Chondrocyte (in vitro differentiated cells): Measurements from ENCODE around the gene ZNF501. TPM values are rescaled to one million over a fixed set of nuclear protein-coding genes. Genes with fewer than 3 reads are reported as not detected.

Experiments used
- DNase-seq: peaks from one replicate; pipeline ENCODE4 v3.0.0; 2021; ENCODE audit warnings: mixed read lengths, low spot score
- H3K27ac Mint-ChIP-seq: one replicate; pipeline ENCODE4 v1.8.0; 2021; ENCODE audit warnings: mild to moderate bottlenecking, moderate library complexity, mixed read lengths; ENCODE audit not compliant: unreplicated experiment
- H3K27me3 Mint-ChIP-seq: 2 replicates; pipeline ENCODE4 v1.8.0; 2021; ENCODE audit warnings: low read depth, mixed read lengths
- H3K36me3 Mint-ChIP-seq: 2 replicates; pipeline ENCODE4 v1.8.0; 2021; ENCODE audit warnings: low read depth, mixed read lengths
- H3K4me1 Mint-ChIP-seq: 2 replicates; pipeline ENCODE4 v1.8.0; 2021; ENCODE audit warnings: low read depth, mild to moderate bottlenecking, mixed read lengths
- H3K4me3 Mint-ChIP-seq: one replicate; pipeline ENCODE4 v1.8.0; 2021; ENCODE audit warnings: mild to moderate bottlenecking, moderate library complexity, mixed read lengths; ENCODE audit not compliant: unreplicated experiment
- H3K9me3 Mint-ChIP-seq: 2 replicates; pipeline ENCODE4 v1.8.0; 2021; ENCODE audit warnings: low read depth, mixed read lengths
- total RNA-seq: library from RNA; stranded (reverse); gene quantifications from 3 replicates; pipeline ENCODE4 v1.2.1, GENCODE V29; 2021
- TF ChIP-seq, protein P1 (sequence below): fragments of 200-600 bp; sonication (generic); IDR thresholded peaks from 2 replicates; pipeline ENCODE4 v1.5.0; 2021; ENCODE audit warnings: antibody characterized with exemption, mild to moderate bottlenecking, moderate library complexity

The ZNF501 gene
- total RNA-seq, 1 donor from 2014 or later, result 1.8 TPM

DNA sequence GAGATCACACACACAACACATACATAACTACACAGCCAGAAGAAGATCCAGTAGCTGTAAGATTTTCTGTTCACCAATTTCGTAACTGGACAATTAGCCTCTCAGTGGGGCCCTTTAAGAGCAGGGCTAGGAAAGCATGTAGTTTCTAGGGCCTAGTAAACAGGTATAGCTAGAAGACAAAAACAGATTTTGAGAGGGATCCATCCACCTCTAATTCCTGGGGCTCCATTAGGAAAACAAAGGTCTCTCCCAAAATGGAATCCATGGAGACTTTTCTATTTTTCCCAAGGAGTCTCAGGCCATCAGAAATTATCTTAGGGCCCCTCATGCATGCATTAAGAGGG, 42.6 kb downstream of the ZNF501 start:
- Mint-ChIP-seq H3K27me3 (no peaks in the 10 kb centered on the region), H3K4me1 (no peaks in the 10 kb centered on the region), H3K9me3 (peaks cover 15% of the 10 kb centered on the region), H3K36me3 (peaks cover 9% of the 10 kb centered on the region), H3K4me3 (no peak overlapping the region), H3K27ac (no peak overlapping the region)
- no peak for DNase-seq
- TF ChIP-seq, protein P1, sequence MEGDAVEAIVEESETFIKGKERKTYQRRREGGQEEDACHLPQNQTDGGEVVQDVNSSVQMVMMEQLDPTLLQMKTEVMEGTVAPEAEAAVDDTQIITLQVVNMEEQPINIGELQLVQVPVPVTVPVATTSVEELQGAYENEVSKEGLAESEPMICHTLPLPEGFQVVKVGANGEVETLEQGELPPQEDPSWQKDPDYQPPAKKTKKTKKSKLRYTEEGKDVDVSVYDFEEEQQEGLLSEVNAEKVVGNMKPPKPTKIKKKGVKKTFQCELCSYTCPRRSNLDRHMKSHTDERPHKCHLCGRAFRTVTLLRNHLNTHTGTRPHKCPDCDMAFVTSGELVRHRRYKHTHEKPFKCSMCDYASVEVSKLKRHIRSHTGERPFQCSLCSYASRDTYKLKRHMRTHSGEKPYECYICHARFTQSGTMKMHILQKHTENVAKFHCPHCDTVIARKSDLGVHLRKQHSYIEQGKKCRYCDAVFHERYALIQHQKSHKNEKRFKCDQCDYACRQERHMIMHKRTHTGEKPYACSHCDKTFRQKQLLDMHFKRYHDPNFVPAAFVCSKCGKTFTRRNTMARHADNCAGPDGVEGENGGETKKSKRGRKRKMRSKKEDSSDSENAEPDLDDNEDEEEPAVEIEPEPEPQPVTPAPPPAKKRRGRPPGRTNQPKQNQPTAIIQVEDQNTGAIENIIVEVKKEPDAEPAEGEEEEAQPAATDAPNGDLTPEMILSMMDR, result no peak

- H3K27me3 Mint-ChIP-seq, result no peaks in the 10 kb centered on the region
- H3K4me3 Mint-ChIP-seq, result no peak overlapping the region
- TF ChIP-seq, protein P1, result no peak
- no peak overlapping the region for H3K27ac Mint-ChIP-seq
- no peaks in the 10 kb centered on the region for H3K4me1 Mint-ChIP-seq
- peaks cover 3% of the 10 kb centered on the region for H3K36me3 Mint-ChIP-seq
- no peaks in the 10 kb centered on the region for H3K9me3 Mint-ChIP-seq
- no peak for DNase-seq
These were observed 53.5 kb downstream of the ZNF501 start for GRCh38 chr3:44782891-44783290.

Other genes starting within 250 kb of the ZNF501 start
- gene ZKSCAN7, start 174.4 kb upstream of the ZNF501 start, total RNA-seq, result 6.8 to 9.2 TPM (median 7.0 TPM) in 3 replicates
- 5.3 to 9.4 TPM (median 5.4 TPM) in 3 replicates for gene ZNF660, start 144.7 kb upstream of the ZNF501 start, total RNA-seq
- gene ZNF197, start 104.6 kb upstream of the ZNF501 start, total RNA-seq, result 15.9 to 20.2 TPM (median 16.6 TPM) in 3 replicates
- 10.5 to 15.3 TPM (median 14.8 TPM) in 3 replicates for gene ZNF35, start 80.9 kb upstream of the ZNF501 start, total RNA-seq
- not detected in 3 replicates for gene ZNF502, start 17.0 kb upstream of the ZNF501 start, total RNA-seq
- gene KIAA1143, start 32.0 kb downstream of the ZNF501 start, total RNA-seq, result 23.8 to 39.4 TPM (median 25.8 TPM) in 3 replicates
- gene KIF15, start 32.2 kb downstream of the ZNF501 start, total RNA-seq, result 2.2 to 2.7 TPM (median 2.5 TPM) in 3 replicates
- gene TMEM42, start 132.3 kb downstream of the ZNF501 start, total RNA-seq, result 14.2 to 14.6 TPM (median 14.3 TPM) in 3 replicates
- 0.27 TPM in 1 of 3 replicates, not detected in the others for gene TGM4, start 145.0 kb downstream of the ZNF501 start, total RNA-seq
- 60.3 to 69.8 TPM (median 63.4 TPM) in 3 replicates for gene ZDHHC3, start 246.5 kb downstream of the ZNF501 start, total RNA-seq
- 29.1 to 33.3 TPM (median 31.3 TPM) in 3 replicates for gene EXOSC7, start 246.6 kb downstream of the ZNF501 start, total RNA-seq